GM12865 (cell line): ENCODE results near the gene CNGA3.
"Not testable (repeated sequence)": the region's sequence is repeated elsewhere in the genome, so short reads cannot be mapped to it uniquely, and the experiment has no call there.

Source experiments
- DNase-seq: peaks from one replicate; pipeline ENCODE4 v3.0.0; 2010; ENCODE audit warnings: low read depth
- H3K4me3 ChIP-seq: 2 replicates; pipeline ENCODE4 v1.5.1; 2011; ENCODE audit warnings: mild to moderate bottlenecking, low read depth, low read length, control low read depth
- TF ChIP-seq, protein P1 (sequence below): IDR thresholded peaks from 2 replicates; pipeline ENCODE4 v1.5.1; 2011; ENCODE audit warnings: low read length, control low read depth, low read depth, inconsistent platforms; ENCODE audit not compliant: insufficient read depth; ENCODE audit errors: missing control alignments

Gene CNGA3

DNA sequence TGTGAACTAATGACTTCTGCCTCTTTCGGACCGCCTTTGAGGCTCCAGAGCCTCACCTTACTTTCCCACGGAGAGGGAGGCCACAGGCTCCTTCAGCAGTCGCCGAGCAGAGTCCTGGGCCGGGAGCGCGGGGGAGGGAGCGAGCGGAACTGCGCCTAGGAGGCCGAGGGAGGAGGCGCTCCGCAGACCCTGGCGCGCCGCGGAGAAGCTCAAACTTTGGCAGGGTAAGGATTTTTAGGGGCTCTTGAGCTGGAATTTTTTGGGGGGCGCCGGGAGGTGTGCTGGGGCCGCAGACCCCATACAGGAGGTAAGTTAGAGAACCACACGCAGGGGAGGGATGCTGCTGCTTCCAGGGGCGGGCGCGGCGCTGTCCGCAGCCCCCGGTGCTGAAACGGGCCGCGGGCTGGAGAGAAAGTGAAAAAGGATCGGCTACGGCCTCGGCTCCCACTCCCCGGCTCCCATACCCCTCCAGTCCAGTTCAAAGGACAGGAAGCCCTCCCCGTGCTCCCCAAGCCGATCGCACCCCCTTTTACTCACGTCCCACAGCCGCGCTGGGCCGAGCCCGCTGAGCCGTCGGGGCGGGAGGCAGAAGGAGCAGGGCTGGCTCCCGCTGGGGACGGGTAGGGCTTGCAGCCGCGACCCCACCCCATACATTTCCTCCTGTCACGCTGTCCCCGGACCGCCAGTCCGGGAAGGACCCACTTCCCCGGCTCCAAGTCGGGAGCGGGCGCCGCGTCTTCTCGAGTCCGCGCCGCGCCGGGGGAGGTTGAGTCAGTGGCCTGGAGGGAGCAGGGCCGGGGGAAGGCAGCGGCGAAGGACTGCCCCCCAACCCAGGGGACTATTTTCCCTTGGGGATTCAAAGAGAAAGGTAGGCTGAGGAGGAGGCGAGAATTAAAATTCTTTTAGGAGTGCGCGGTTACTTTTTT, at the start of gene CNGA3:
CNGA3 (plus strand) TSS at position 146 of the 926 bp plus-strand sequence. CDS start 23,520 bp downstream, outside the sequence.
- H3K4me3 ChIP-seq: no peak within 1 kb of the TSS
- TF ChIP-seq, protein P1, sequence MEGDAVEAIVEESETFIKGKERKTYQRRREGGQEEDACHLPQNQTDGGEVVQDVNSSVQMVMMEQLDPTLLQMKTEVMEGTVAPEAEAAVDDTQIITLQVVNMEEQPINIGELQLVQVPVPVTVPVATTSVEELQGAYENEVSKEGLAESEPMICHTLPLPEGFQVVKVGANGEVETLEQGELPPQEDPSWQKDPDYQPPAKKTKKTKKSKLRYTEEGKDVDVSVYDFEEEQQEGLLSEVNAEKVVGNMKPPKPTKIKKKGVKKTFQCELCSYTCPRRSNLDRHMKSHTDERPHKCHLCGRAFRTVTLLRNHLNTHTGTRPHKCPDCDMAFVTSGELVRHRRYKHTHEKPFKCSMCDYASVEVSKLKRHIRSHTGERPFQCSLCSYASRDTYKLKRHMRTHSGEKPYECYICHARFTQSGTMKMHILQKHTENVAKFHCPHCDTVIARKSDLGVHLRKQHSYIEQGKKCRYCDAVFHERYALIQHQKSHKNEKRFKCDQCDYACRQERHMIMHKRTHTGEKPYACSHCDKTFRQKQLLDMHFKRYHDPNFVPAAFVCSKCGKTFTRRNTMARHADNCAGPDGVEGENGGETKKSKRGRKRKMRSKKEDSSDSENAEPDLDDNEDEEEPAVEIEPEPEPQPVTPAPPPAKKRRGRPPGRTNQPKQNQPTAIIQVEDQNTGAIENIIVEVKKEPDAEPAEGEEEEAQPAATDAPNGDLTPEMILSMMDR: no peak
- no peak for DNase-seq

DNA sequence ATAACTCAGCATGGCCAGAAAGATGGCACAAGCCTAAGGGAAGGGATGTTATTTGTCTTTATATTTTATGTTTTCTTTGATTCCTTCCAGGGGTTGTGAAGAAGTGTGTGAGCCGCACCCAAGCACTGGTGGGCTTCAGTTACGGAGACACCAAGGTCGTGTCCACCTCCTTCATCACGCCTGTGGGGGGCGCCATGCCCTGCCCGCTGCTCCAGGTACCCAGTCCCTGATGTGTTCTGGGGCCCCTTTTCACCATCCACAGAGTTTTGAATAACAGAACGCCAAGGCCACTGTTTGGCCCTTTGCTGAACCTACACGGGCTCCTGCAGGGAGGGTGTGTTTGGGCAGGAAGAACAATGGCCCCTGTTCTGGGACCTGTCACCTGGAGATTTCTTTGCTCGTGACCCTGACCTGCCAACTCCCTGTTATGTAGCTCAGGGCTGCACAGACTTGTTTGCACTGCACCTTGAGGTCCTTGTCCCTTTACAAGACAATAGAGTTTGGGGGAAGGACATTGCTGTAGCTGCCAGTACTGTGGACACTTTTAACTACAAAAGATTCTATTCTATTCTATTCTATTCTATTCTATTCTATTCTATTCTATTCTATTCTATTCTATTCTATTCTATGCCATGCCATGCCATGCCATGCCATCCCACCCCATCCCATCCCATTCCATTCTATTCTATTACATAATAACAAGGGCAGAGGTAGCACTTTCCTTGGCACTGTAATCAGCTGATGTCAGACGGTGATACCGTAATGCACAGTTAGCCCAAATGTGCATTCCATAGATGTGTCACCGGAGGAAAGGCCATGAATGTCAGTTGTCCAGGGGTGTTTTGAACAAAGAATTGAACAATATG, 48.2 kb upstream of the CNGA3 start:
- H3K4me3 ChIP-seq: no peak overlapping the region
- no peak for DNase-seq
- TF ChIP-seq, protein P1: no peak

DNA sequence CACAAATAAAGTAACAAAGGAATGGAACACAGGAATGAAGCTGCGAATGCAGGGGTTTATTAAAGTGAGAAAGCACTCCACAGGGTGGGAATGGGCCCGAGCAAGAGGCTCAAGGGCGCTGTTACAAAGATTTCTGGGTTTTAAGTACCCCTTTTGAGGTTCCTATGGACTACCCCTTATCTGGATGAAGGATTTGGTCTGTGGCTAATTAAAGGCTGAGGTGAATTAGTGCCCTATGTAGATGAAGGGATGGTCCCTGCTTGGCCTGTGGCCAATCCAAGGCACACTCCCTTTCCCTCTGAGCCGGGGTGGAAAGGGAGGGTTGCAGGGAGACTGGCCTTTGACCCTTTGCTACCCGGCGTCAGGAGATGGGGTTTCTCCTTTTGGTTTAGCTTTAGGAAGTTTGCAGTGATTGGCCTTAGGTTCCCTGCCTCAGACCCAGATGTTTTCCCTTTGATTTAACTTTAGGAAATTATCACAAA, 47.5 kb upstream of the CNGA3 start:
- TF ChIP-seq, protein P1: no peak
- DNase-seq: no peak
- H3K4me3 ChIP-seq: no peak overlapping the region

DNA sequence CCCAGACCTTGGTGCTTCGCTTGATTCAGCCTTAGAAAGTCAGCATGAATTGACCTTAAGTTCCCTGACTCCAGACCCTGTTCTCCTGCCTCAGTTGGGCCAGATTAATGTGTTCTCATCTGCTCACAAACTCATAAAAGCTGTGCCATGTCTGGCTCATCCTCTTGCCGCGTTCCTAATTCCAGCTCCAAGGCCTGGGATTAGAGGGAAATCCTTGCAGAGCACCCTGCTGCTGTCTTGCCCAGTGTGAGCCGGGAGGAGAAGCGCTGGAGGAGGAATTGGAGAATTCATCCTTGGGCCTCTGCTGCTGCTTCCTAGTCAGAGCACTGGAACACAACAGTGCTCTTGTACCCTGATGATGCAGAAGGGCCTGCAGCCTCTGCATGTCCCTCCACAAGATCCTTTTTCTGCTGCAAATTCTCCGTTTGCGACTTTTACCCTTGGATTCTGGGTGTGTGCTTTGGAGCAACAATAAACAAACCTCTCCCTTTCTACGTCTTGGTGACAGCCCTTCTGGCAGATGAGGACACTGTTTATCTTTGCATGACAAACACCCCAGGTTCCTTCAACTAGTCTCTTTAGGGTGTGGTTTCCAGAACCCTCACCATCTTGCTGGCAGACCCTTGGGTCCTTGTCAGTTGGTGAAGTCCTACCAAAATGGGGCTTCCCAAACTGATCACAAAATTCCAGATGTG, 46.9 kb upstream of the CNGA3 start:
- H3K4me3 ChIP-seq: no peak overlapping the region
- DNase-seq: no peak
- TF ChIP-seq, protein P1: no peak

DNA sequence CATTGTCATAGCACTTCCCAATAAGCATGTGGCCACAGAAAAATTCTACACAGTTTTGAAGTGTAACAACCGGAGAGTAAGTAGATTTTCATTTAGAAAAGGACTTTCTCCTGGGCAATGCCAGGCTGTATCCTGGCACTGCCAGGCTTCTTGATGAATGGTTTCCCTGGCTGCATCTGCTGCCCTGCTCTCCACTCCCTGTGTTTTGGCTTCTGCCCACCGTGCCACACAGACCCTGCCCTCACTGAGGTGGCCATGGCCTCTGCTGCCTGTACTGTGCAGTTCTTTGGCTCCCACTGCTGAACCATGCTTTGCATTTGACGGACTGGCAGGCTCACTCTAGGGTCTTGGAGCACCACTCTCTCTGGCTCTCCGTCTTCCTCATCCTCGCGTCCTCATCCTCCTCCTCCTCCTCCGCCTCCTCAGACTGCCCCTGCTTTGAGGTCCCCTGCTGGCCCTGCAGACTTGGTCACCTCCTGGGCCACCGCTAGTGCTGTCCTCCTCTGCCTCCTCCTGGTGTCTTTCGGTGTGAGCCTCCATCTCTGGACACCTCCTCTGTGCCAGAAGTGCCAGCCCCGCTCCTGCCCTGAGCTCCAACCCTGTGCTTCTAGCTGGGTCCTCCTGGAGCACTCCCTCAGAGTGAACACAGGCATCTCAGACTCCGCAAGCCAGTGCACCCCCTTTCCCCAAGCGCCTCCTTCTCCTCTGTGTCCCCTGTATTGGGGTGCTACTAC, 45.9 kb upstream of the CNGA3 start:
- no peak for DNase-seq
- no peak overlapping the region for H3K4me3 ChIP-seq
- TF ChIP-seq, protein P1: no peak

DNA sequence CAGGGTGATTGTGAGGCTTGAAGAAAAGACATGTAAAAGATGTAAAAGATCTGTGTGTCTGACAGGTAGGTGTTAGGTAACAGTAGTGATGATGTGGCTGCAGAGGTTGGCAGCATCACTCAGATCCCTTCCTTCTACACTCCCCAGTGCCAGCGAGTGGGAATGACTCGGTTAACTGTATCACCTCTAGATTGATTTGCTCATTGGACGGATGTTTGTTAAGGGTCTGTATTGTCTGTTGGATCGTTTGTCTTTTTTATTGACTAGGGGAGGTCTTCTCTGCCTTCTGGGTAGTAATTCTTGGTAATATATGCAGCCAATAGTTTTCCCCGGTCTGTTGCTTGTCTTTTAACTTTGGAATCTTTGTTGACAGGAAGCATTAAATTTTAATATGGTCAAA, 44.8 kb upstream of the CNGA3 start:
- no peak overlapping the region for H3K4me3 ChIP-seq
- no peak for DNase-seq
- TF ChIP-seq, protein P1: no peak

DNA sequence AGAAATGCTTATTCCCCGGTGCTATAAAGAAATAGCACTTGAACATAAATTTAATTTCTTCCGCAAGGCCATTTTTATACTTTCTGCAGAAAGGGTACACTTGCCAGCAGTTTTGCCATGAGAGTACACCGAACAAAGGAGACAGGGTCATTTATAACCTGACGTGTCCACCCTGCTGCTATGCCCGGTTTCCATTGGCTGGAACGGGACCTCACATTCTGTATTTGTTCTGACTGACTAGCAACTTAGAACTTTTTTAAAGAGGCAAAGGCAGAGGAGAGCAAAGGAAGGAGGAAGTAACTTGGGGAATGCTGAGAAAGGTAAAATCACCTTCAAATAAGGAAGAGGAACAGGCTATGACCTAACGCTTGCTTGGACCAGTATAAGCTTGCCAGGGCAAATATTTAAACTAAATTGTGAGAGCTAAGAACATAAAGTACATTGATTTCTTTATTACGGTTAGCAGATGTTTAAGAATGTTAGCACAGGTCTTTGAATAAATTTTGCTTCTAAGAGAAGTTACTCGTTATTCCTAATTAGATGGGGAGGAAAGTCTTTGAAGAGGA, 39.0 kb upstream of the CNGA3 start:
- not testable (repeated sequence) for H3K4me3 ChIP-seq, DNase-seq
